ENCODE measurements around the gene ELOVL6. TPM values are rescaled to one million over a fixed set of nuclear protein-coding genes. Genes with fewer than 3 reads are reported as not detected.
A peak's percentile ranks its signal among the peaks of the same experiment; 100 is the strongest.

ELOVL6 gene
- total RNA-seq, 1 experiment from 2014 or later = 23.5 TPM

GRCh38 chr4:110007217-110007616 is 191.2 kb downstream of the ELOVL6 start:
- H3K4me1 Mint-ChIP-seq (ENCODE audit: insufficient read depth, unreplicated experiment) = peaks cover 6% of the 10 kb centered on the region
- H3K27me3 Mint-ChIP-seq (ENCODE audit: insufficient read depth, unreplicated experiment) = no peaks in the 10 kb centered on the region
- ChIA-PET CTCF (interaction anchor here (1.6 to 19.3 kb wide), 7 partner anchors 9 to 576 kb away, joined by 7 to 744 read pairs (median 22); no protein-coding TSS in a partner anchor), POLR2A (interaction anchor here (1.0 kb wide), 1 partner anchor 14 kb away, joined by 3 read pairs; no protein-coding TSS in a partner anchor)
- TF ChIP-seq CTCF (IDR thresholded peaks at IDR 0.05; ENCODE audit: unreplicated experiment) = no peak
- DNase-seq (ENCODE audit: unreplicated experiment) = no peak
- intact Hi-C loops (cut with micrococcal nuclease) = loop anchor here (10.0 kb wide), 1 partner anchor 948 kb away; no protein-coding TSS in a partner anchor
- no TSS peak for BruUV-seq (replicated peaks)
- no peaks in the 10 kb centered on the region for H3K9me3 Mint-ChIP-seq (ENCODE audit: unreplicated experiment)
- no peak overlapping the region for H3K27ac Mint-ChIP-seq (ENCODE audit: low read depth, unreplicated experiment)
- H3K36me3 Mint-ChIP-seq (ENCODE audit: insufficient read depth, unreplicated experiment) = no peaks in the 10 kb centered on the region
- H3K4me3 Mint-ChIP-seq (ENCODE audit: unreplicated experiment) = no peak overlapping the region

- DNase-seq (ENCODE audit: unreplicated experiment) = peak; percentile 77
- Mint-ChIP-seq H3K4me1 (ENCODE audit: insufficient read depth, unreplicated experiment) (peaks cover 6% of the 10 kb centered on the region), H3K27me3 (ENCODE audit: insufficient read depth, unreplicated experiment) (no peaks in the 10 kb centered on the region), H3K9me3 (ENCODE audit: unreplicated experiment) (no peaks in the 10 kb centered on the region), H3K36me3 (ENCODE audit: insufficient read depth, unreplicated experiment) (no peaks in the 10 kb centered on the region), H3K4me3 (ENCODE audit: unreplicated experiment) (no peak overlapping the region), H3K27ac (ENCODE audit: low read depth, unreplicated experiment) (no peak overlapping the region)
- intact Hi-C loops (cut with micrococcal nuclease) = loop anchor here (1.0 to 10.0 kb wide), 5 partner anchors 195 to 949 kb away; no protein-coding TSS in a partner anchor
- BruUV-seq (replicated peaks) = no TSS peak
- CTCF ChIA-PET = interaction anchor here (0.6 to 19.3 kb wide), 45 partner anchors 8 to 974 kb away, joined by 3 to 744 read pairs (median 4); partner anchors contain the start of gene ELOVL6
- POLR2A ChIA-PET = interaction anchor here (0.8 to 1.4 kb wide), 4 partner anchors 193 to 510 kb away, joined by 3 to 5 read pairs (median 4); partner anchors contain the start of gene ELOVL6
- TF ChIP-seq CTCF (IDR thresholded peaks at IDR 0.05; ENCODE audit: unreplicated experiment) = peak; percentile 64
These were observed 192.9 kb downstream of the ELOVL6 start for GRCh38 chr4:110005461-110006056.

- no peaks in the 10 kb centered on the region for H3K36me3 Mint-ChIP-seq (ENCODE audit: insufficient read depth, unreplicated experiment)
- no peak overlapping the region for H3K4me3 Mint-ChIP-seq (ENCODE audit: unreplicated experiment)
- no peak overlapping the region for H3K27ac Mint-ChIP-seq (ENCODE audit: low read depth, unreplicated experiment)
- no TSS peak for BruUV-seq (replicated peaks)
- no peak for DNase-seq (ENCODE audit: unreplicated experiment)
- H3K27me3 Mint-ChIP-seq (ENCODE audit: insufficient read depth, unreplicated experiment) = no peaks in the 10 kb centered on the region
- CTCF ChIA-PET = interaction anchor here (0.6 to 19.3 kb wide), 10 partner anchors 11 to 1516 kb away, joined by 3 to 744 read pairs (median 6); partner anchors contain the start of gene ELOVL6
- TF ChIP-seq CTCF (IDR thresholded peaks at IDR 0.05; ENCODE audit: unreplicated experiment) = no peak
- POLR2A ChIA-PET = no interaction called here
- H3K9me3 Mint-ChIP-seq (ENCODE audit: unreplicated experiment) = no peaks in the 10 kb centered on the region
- H3K4me1 Mint-ChIP-seq (ENCODE audit: insufficient read depth, unreplicated experiment) = peaks cover 6% of the 10 kb centered on the region
- intact Hi-C loops (cut with micrococcal nuclease) = loop anchor here (2.0 to 10.0 kb wide), 3 partner anchors 196 to 950 kb away; no protein-coding TSS in a partner anchor
These were observed 193.9 kb downstream of the ELOVL6 start for GRCh38 chr4:110004556-110004955.

GRCh38 chr4:110003401-110004187 is 194.8 kb downstream of the ELOVL6 start:
- Mint-ChIP-seq H3K27ac (ENCODE audit: low read depth, unreplicated experiment) (no peak overlapping the region), H3K9me3 (ENCODE audit: unreplicated experiment) (no peaks in the 10 kb centered on the region), H3K36me3 (ENCODE audit: insufficient read depth, unreplicated experiment) (no peaks in the 10 kb centered on the region), H3K4me1 (ENCODE audit: insufficient read depth, unreplicated experiment) (peaks cover 6% of the 10 kb centered on the region), H3K4me3 (ENCODE audit: unreplicated experiment) (no peak overlapping the region), H3K27me3 (ENCODE audit: insufficient read depth, unreplicated experiment) (no peaks in the 10 kb centered on the region)
- no peak for DNase-seq (ENCODE audit: unreplicated experiment)
- no TSS peak for BruUV-seq (replicated peaks)
- intact Hi-C loops (cut with micrococcal nuclease) = loop anchor here (2.0 to 10.0 kb wide), 3 partner anchors 197 to 951 kb away; no protein-coding TSS in a partner anchor
- TF ChIP-seq CTCF (IDR thresholded peaks at IDR 0.05; ENCODE audit: unreplicated experiment) = no peak
- POLR2A ChIA-PET = interaction anchor here (0.6 to 0.7 kb wide), 2 partner anchors 14 to 942 kb away, joined by 3 to 4 read pairs; no protein-coding TSS in a partner anchor
- CTCF ChIA-PET = interaction anchor here (0.8 to 19.3 kb wide), 4 partner anchors 46 to 510 kb away, joined by 3 to 744 read pairs (median 4); no protein-coding TSS in a partner anchor

All from MCF 10A (cell line).